ENCODE data around the gene GTPBP2. TPM values are rescaled to one million over a fixed set of nuclear protein-coding genes. Genes with fewer than 3 reads are reported as not detected.
"Not testable (repeated sequence)": the region's sequence is repeated elsewhere in the genome, so short reads cannot be mapped to it uniquely, and the experiment has no call there.

The GTPBP2 gene
- total and polyA plus RNA-seq, 12 donors, result 19.5 to 37.9 (median 25.5) TPM

DNA sequence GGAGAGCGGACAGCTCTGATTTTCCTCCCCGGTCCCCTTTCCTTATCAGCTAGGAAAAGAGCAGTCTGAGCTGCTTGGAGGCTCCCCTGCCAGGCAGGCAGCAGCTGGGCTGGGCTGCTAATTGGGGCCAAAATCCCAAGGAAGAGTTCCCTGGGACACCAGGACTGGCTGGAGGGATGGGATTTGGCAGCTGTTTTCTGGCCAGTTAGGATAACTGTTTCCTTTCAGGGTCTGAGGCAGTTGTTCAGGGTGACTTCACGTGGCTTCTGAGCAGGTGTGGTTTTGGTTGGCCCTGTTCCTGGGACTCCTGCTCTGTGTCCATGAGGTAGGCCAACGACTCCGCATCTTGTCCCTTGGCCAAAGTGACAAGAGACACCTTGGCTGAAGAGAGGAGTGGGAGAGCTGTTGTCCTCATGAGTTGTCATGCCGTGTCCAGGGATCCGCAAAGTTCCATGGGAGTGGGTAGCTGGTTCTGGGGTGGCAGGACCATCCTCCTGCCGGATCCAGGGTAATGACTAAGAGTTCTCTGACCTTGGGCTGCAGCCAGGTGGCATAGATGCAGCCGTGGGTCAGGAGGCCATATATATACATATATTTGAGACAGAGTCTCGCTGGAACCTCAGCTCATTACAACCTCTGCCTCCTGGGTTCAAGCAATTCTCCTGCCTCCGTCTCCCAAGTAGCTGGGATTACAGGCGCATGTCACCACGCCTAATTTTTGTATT is 37.3 kb upstream of the GTPBP2 start:
- ATAC-seq (no peak), DNase-seq (no peak)
- WGBS, 2 donors, result 62 to 65% methylated on average over 13 of the region's 13 CpGs
- H3K36me3 ChIP-seq, result peaks cover 0 to 11% (median 6%) of the 10 kb centered on the region in 9 donors
- no peak overlapping the region for H3K4me3 ChIP-seq
- H3K9me3 ChIP-seq, result no peaks in the 10 kb centered on the region
- H3K4me1 ChIP-seq, result peaks cover 26 to 46% (median 40%) of the 10 kb centered on the region in 9 donors
- TF ChIP-seq, protein P1, sequence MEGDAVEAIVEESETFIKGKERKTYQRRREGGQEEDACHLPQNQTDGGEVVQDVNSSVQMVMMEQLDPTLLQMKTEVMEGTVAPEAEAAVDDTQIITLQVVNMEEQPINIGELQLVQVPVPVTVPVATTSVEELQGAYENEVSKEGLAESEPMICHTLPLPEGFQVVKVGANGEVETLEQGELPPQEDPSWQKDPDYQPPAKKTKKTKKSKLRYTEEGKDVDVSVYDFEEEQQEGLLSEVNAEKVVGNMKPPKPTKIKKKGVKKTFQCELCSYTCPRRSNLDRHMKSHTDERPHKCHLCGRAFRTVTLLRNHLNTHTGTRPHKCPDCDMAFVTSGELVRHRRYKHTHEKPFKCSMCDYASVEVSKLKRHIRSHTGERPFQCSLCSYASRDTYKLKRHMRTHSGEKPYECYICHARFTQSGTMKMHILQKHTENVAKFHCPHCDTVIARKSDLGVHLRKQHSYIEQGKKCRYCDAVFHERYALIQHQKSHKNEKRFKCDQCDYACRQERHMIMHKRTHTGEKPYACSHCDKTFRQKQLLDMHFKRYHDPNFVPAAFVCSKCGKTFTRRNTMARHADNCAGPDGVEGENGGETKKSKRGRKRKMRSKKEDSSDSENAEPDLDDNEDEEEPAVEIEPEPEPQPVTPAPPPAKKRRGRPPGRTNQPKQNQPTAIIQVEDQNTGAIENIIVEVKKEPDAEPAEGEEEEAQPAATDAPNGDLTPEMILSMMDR (IDR thresholded peaks at IDR 0.05), result no peak
- H3K27ac ChIP-seq, result no peak overlapping the region
- intact Hi-C loops (cut with DNase I), result loop anchor here (2.0 to 10.0 kb wide), 11 partner anchors 51 to 412 kb away; partner anchors contain the start of gene VEGFA (in 1 of the 10)
- no peaks in the 10 kb centered on the region for H3K27me3 ChIP-seq

DNA sequence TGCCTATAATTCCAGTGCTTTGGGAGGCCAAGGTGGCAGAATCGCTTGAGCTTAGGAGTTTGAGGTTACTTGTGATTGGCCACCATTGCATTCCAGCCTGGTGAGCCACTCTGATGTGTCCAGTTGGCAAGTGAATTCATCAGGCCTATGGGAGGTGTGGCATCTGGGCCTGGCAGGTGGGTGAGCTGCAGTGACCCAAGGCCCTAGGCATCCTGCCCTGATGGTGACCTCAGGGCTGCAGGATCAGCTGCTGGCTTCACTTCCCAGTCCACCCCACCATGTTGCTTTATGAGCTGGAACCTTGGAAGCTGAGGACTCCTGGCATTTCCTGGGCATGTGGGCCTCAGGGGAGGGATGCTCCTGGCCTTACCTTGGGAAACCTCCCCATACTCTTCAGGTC is 36.3 kb upstream of the GTPBP2 start:
- Histone ChIP-seq H3K27me3 (no peaks in the 10 kb centered on the region), H3K36me3 (peaks cover 0 to 1% (median 0%) of the 10 kb centered on the region in 9 donors), H3K27ac (no peak overlapping the region), H3K9me3 (peaks cover 0 to 7% (median 0%) of the 10 kb centered on the region in 11 donors), H3K4me3 (no peak overlapping the region), H3K4me1 (peaks cover 23 to 36% (median 36%) of the 10 kb centered on the region in 9 donors)
- TF ChIP-seq, protein P1 (IDR thresholded peaks at IDR 0.05), result no peak
- DNase-seq (no peak), ATAC-seq (no peak)
- intact Hi-C loops (cut with DNase I), result loop anchor here (5.0 to 10.0 kb wide), 9 partner anchors 52 to 412 kb away; partner anchors contain the start of gene VEGFA (in 1 of the 10)
- 84 to 94% methylated on average over 1 of the region's 1 CpG for WGBS, 2 donors

DNA sequence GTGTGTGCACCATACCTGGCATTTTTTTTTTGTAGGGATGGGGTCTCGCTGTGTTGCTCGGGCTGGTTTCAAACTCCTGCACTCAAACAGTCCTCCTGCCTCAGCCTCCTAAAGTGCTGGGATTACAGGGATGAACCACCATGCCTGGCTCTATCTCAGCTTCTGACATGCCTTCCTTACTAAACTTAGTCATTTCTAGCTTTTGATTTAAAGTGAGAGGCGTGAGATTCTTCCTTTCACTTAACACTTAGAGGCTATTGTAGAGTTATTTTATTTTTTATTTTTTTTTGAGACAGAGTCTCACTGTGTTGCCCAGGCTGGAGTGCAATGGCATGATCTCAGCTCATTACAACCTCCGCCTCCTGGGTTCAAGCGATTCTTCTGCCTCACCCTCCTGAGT is 33.9 kb upstream of the GTPBP2 start:
- H3K27ac ChIP-seq, H3K4me3 ChIP-seq, DNase-seq, ATAC-seq, H3K27me3 ChIP-seq, H3K36me3 ChIP-seq, H3K9me3 ChIP-seq: not testable (repeated sequence)
- peaks cover 2 to 12% (median 11%) of the 10 kb centered on the region in 9 donors for H3K4me1 ChIP-seq
- 90 to 98% methylated on average over 5 of the region's 5 CpGs for WGBS, 2 donors
- intact Hi-C loops (cut with DNase I), result loop anchor here in 2 of 10 donors (10.0 kb wide), 2 partner anchors 172 to 292 kb away; no protein-coding TSS in a partner anchor

DNA sequence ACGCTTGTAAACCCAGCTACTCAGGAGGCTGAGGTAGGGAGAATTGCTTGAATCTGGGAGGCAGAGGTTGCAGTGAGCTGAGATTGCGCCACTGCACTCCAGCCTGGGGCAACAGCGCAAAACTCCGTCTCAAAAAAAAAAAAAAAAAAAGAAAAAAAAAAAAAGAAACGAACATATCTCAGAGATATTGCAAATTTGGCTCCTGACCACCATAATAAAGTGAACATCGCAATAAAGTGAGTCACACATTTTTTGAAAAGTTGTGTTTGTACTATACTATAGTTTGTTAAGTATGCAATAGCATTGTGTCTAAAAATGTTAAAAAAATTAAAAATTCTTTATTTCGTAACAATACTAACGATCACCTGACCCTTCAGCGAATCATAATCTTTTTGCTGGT is 29.1 kb upstream of the GTPBP2 start:
- ATAC-seq, result no peak
- H3K4me1 ChIP-seq, result peaks cover 0 to 3% (median 0%) of the 10 kb centered on the region in 9 donors
- intact Hi-C loops (cut with DNase I), result no loop called here
- WGBS, 2 donors, result 94 to 100% methylated on average over 9 of the region's 9 CpGs
- H3K27ac ChIP-seq, result no peak overlapping the region
- TF ChIP-seq, protein P1 (IDR thresholded peaks at IDR 0.05), result no peak
- H3K27me3 ChIP-seq, result no peaks in the 10 kb centered on the region
- H3K36me3 ChIP-seq, result peaks cover 0 to 7% (median 0%) of the 10 kb centered on the region in 9 donors
- DNase-seq, result no peak
- peaks cover 0 to 8% (median 0%) of the 10 kb centered on the region in 11 donors for H3K9me3 ChIP-seq
- no peak overlapping the region for H3K4me3 ChIP-seq

Measured in heart right ventricle (tissue), 16 donors.